ENCODE measurements around the gene AKR1C1.
A peak's percentile ranks its signal among the peaks of the same experiment; 100 is the strongest.
"Not testable (repeated sequence)": the region's sequence is repeated elsewhere in the genome, so short reads cannot be mapped to it uniquely, and the experiment has no call there.

AKR1C1 gene

GRCh38 chr10:4962876-4963814, at the start of gene AKR1C1:
AKR1C1 (plus strand) TSS chr10:4963415; CDS start chr10:4963445, 30 bp downstream.
- not testable (repeated sequence) for DNase-seq

DNA sequence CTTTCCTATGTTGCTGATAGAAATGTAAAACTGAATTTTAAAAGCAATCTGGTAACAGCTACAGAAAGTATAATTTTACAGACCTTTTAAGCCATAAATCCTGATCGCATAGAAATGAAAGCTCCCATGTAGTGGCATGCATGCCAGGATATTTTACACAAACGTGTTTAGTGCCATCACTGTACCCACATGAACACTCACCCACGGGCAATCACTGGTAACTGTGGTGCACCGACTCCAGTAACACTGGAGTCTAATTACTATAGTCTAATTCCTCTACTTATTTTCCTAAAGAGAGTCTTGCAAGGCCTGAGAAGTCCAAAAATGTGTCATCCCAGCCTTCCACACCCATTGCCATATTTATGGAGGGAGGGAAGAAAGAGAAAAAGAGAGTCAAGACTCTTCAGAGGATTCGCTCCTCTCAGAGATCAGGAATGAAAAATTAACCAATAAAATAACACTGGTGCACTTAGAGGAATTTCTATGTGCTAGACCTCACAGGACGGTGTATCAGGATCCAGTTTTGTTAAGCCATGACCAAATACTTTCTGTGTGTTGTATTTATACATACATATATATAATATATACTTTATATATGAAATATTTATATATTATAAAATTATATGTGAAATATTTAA, 48.9 kb upstream of the AKR1C1 start:
- DNase-seq = no peak

GRCh38 chr10:4916086-4916716, 47.0 kb upstream of the AKR1C1 start:
- DNase-seq = no peak

DNA sequence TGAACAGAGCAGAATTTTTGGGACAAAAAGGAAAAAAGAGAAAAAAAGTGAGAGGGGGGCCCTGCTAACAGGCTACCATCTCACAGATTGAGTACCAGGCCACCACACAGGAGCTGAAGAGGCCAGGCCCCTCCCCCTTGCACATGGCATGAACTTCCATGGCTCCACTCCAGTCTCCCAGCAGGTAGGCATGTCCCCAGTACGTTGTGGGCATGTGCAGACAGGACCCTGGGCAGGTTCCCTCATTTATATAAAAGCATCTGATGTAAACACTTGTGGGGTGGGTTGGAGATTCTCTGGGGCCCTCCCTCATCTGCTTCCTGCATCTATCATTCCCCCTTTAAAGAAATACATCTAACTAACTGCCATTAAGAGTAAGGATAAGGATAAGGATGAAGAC, 45.0 kb upstream of the AKR1C1 start:
- DNase-seq = no peak

- DNase-seq = not testable (repeated sequence)
These were observed 38.7 kb upstream of the AKR1C1 start for GRCh38 chr10:4924482-4924881.

GRCh38 chr10:4926400-4926799, 36.8 kb upstream of the AKR1C1 start:
- no peak for DNase-seq

GRCh38 chr10:4931587-4931986, 31.6 kb upstream of the AKR1C1 start:
- DNase-seq = no peak

DNA sequence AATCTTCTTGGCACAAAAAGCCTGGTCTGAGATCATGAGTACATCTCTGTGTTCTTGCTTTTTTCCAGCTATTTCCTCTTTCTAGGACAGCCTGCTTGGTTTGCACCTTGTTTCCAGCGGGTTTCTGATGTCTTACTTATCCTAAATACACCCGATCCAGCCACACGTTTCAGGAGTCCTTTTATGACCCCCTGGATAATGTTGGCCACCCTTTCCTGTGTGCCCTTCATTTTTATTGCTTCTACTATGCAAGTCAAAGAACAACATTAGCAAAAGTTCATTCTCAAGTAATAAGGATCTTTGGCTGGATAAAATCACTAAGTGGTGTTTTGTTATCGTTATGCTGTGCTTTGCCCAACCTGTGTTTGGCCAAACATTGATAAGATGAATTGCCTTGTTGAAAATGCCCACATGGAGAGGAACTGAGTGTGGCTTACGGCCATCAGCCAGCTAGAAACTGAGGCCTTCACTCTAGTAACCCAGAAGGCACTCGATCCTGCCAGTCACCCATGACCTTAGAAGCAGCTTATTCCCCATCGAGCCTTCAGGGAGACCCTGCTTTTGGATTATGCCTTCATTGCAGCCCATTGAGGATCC, 28.7 kb upstream of the AKR1C1 start:
- DNase-seq = no peak

GRCh38 chr10:4937346-4937745, 25.9 kb upstream of the AKR1C1 start:
- no peak for DNase-seq

- DNase-seq = no peak
These were observed 23.8 kb upstream of the AKR1C1 start for GRCh38 chr10:4939224-4940072.

GRCh38 chr10:4940073-4940428, 23.2 kb upstream of the AKR1C1 start:
- not testable (repeated sequence) for DNase-seq

- not testable (repeated sequence) for DNase-seq
These were observed 22.3 kb upstream of the AKR1C1 start for GRCh38 chr10:4940909-4941308.

DNA sequence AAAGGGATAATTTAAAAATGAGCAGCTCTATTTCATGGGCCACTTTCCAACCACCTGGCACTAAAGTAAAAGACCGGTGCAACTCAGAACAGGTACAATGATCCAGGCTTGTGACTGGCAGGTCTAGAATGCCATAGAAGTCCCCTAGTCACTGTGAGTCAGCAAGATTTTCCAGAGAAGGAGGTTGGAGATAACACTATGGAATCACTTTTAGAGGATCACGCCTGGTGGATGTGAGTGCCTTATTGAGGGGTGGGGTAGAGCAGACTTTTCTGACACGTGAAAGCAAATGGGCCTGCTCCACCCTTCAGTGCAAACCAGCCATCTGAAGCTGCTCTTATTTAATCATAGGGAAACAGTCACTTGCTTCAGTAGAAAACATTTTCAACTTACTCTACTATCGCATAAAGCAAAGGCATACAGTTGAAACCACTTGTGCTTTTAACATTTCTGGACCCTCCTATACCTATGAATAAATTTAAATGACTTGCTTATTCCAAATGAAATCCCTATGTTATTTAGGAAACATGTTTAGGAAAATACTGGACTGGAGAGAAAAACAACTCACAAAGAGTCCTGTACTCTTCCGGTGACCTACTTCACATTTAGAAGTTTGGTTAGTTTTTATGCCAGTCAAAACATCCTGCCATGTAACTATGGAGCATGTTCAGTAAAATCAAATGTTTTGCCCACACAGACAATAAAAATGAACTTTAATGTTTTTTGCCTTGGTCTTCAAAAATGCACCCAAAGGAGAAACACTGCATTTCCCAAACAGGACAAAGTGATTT, 21.5 kb upstream of the AKR1C1 start:
- DNase-seq = peak; percentile 39

DNA sequence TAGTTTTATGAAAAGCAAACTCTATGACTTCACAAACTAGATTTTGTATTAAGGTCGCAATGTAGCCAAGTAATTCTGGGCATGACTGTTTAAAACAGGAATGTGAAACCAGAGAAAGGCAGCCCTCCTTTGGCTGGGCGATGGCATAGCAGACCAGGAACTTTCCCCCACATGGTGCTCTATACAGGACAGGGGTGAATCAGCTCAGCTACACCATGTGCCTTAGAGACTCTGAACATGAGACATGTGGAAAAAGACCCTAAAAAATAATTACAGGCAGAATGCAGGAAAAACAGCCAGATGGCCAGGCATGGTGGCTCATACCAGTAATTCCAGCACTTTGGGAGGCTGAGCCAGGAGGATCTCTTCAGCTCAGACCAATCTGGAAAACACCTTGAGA, 20.3 kb upstream of the AKR1C1 start:
- DNase-seq = not testable (repeated sequence)

- DNase-seq = not testable (repeated sequence)
These were observed 19.8 kb upstream of the AKR1C1 start for GRCh38 chr10:4943416-4943815.

GRCh38 chr10:4943821-4944220, 19.4 kb upstream of the AKR1C1 start:
- DNase-seq = no peak

GRCh38 chr10:4944841-4945240, 18.4 kb upstream of the AKR1C1 start:
- DNase-seq = no peak

DNA sequence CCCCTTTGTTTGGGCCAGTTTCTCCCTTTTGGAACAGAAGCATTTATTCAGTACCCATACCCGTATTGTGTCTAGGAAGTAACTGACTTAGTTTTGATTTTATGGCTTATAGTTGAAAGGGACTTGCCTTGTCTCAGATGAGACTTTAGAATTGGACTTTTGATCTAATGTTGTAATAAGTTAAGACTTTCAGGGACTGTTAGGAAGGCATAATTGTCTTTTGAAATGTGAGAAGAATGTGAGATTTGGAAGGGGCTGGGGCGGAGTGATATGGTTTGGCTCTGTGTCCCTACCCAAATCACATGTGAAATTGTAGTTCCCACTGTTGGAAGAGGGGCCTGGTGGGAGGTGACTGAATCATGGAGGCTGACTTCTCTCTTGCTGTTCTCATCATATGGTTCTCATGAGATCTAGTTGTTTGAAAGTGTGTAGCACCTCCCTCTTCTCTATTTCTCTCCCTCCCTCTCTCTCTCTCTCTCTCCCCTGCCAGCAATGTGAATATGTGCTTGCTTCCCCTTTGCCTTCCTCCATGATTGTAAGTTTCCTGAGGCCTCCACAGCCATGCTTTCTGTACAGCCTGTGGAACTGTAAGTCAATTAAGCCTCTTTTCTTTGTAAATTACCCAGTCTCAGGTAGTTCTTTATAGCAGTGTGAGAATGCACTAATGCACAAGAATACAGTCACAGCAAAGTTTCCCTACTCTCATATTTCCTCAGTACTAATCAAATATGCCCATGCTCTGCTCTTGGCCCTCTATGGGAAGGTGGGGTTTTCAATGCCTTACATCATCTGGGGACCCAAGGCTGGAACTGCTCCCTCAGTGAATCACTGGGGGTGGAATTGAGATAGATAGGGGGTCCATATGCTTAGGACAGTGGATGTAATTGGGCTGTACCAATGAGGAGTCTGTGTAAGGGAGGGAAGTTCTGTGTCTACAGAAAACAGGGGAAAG, 17.2 kb upstream of the AKR1C1 start:
- DNase-seq = no peak

GRCh38 chr10:4947039-4947634, 16.1 kb upstream of the AKR1C1 start:
- no peak for DNase-seq

Measured in NCI-H1436 (cell line).